HG02884 (cell line): ENCODE data around the gene HERC4.
"Not testable (repeated sequence)": the region's sequence is repeated elsewhere in the genome, so short reads cannot be mapped to it uniquely, and the experiment has no call there.

ENCODE experiments used
- ATAC-seq: cut with Tn5 transposase; IDR thresholded peaks from one replicate; pipeline ENCODE4 v1.9.1; 2021; ENCODE audit warnings: mild to moderate bottlenecking, moderate library complexity; ENCODE audit not compliant: unreplicated experiment

The HERC4 gene

DNA sequence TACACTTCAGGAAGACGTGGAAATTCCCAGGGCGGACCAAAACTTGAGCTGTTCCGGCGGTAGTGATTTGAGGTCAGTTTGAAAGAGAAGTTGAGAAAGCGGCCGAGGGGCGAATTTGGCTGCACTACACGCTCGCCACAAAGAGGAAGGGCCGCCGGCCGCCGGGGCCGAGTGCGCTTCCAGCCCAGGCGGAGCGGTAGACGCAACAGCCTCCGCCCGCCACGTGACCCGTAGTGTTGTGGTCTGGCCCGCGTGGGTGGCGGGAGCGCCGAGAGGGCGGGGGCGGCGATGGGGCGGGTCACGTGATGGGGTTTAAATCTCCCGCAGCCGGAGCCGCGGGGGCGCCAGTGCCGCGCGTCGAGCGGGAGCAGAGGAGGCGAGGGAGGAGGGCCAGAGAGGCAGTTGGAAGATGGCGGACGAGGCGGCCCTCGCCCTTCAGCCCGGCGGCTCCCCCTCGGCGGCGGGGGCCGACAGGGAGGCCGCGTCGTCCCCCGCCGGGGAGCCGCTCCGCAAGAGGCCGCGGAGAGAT lies 190.7 kb downstream of the HERC4 start, which contains the start of gene SIRT1:
Gene SIRT1 (plus strand): TSS at position 344 of the 529 bp plus-strand sequence. CDS start 66 bp downstream, at position 410.
- peak; percentile 81 for ATAC-seq

DNA sequence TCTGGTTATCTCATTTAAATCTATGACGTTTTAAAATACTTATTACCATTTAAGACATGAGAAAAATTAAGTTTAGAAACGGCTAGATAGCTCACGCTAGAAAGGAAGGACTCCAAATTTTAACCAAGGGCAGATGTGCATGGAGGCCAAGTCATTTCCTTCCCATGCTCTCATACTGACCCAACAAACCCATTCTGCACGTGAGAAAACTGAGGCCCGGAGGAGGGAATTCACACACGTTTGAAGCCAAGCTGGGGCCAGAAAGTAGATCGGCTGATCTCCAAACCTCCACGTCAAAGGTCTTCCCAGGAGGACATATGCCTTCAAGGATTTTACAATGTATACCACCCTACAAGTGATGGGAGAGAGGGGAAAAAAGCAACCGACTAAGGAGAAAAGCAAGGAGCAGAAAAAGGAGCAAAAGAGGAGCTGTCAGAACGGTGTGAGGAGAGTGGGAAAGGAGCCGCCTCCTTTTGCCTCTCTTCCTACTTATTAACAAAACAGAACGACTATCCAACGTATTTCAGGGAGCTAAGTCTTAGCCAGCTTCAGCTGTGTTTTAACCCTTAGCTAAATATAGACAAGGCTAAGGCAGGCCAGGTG lies 191.3 kb downstream of the HERC4 start:
- ATAC-seq = no peak

DNA sequence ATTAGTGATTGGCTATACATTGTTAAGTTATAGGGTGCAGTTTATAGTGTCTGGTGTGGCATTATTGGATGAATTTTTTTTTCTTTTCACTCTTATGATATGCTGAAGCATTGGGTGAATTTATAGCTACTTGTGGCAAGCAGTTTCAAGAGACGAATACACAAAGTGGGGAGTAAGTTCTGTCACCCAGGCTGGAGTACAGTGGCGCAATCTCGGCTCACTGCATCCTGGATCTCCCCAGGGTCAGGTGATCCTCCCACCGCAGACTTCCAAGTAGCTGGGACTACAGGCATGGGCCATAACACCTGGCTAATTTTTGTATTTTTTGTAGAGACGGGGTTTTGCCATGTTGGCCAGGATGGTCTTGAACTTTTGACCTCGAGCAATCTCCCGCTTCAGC lies 196.9 kb downstream of the HERC4 start:
- no peak for ATAC-seq

DNA sequence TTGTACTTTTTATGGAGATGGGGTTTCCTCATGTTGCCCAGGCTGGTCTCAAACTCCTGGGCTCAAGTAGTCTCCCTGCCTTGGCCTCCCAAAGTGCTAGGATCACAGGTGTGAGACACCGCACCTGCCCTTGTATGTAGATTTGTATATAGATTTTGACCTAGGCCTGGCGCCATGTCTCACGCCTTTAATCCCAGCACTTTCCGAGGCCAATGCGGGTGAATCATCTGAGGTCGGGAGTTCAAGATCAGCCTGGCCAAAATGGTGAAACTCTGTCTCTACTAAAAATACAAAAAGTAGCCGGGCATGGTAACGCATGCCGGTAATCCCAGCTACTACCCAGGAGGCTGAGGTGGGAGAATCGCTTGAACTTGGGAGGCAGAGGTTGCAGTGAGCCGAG lies 197.7 kb downstream of the HERC4 start:
- ATAC-seq = not testable (repeated sequence)

DNA sequence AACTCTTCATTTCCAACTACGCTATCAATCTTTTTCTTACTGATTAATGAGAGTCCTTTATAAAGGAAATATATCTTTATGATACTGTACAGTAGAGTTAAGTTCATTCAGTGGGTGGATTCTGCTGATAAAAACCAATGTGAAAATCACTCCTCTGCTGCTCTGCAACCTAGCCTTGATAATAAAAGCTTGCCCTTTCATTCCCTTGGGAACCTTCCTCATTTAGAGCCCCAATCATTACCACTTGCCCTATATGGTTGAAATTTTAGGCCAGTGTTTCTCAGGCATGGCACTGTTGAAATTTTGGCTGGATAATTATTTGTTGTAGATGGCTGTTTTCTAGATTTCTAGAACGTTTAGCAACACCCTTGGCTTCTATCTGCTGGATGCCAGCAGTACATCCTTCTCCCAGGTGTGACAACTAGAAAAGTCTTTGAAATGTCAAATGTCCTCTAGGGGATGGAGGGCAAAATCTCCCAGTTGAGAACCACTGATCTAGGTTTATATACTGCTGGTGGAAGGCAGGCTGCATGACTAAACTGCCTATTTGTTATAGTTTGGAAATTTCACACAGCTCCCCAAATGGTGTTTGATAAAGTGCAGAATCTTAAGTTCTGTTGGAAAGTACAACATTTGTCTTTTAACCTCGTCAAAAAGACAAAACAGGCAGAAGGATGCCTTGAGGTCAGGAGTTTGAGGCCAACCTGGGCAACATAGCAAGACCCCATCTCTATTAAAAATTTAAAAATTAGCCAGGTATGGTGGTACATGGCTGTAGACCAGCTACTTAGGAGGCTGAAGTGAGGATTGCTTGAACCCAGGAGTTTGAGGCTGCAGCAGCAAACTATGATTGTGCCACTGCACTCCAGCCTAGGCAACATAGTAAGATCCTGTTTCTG lies 199.5 kb downstream of the HERC4 start:
- ATAC-seq = no peak
